Hematopoietic multipotent progenitor cell treated with erythropoietin and hydrocortisone succinate and interleukin-3 and kit ligand, for 8 days (in vitro differentiated cells): ENCODE measurements around the gene RANBP1.

Experiments
- DNase-seq: peaks from one replicate; pipeline ENCODE4 v3.0.0-alpha.2; 2015

The RANBP1 gene

GRCh38 chr22:20138868-20139267, 23.0 kb downstream of the RANBP1 start:
- no peak for DNase-seq

GRCh38 chr22:20139391-20140106, 23.6 kb downstream of the RANBP1 start:
- no peak for DNase-seq

- DNase-seq: no peak
Measured at GRCh38 chr22:20140107-20140445, 24.2 kb downstream of the RANBP1 start.

- DNase-seq: no peak
Measured at GRCh38 chr22:20140521-20140964, 24.6 kb downstream of the RANBP1 start.

GRCh38 chr22:20141186-20142077, 25.5 kb downstream of the RANBP1 start:
- DNase-seq: no peak

GRCh38 chr22:20142711-20143621, 27.1 kb downstream of the RANBP1 start:
- no peak for DNase-seq

- no peak for DNase-seq
Measured at GRCh38 chr22:20143883-20144665, 28.2 kb downstream of the RANBP1 start.

- DNase-seq: no peak
Measured at GRCh38 chr22:20145206-20145831, 29.4 kb downstream of the RANBP1 start.

GRCh38 chr22:20145832-20146223, 29.9 kb downstream of the RANBP1 start:
- no peak for DNase-seq

- DNase-seq: no peak
Measured at GRCh38 chr22:20146777-20147176, 30.9 kb downstream of the RANBP1 start.

GRCh38 chr22:20147237-20147988, 31.5 kb downstream of the RANBP1 start:
- DNase-seq: no peak

GRCh38 chr22:20148414-20148813, 32.5 kb downstream of the RANBP1 start:
- DNase-seq: no peak

GRCh38 chr22:20149257-20150250, 33.6 kb downstream of the RANBP1 start:
- DNase-seq: no peak

GRCh38 chr22:20150381-20151275, 34.7 kb downstream of the RANBP1 start, which contains the start of gene CCDC188:
Gene CCDC188, minus strand, starts transcription at chr22:20151055. Its CDS starts 69 bp downstream, at chr22:20150986.
- no peak for DNase-seq

- no peak for DNase-seq
Measured at GRCh38 chr22:20151276-20151588, 35.3 kb downstream of the RANBP1 start.

GRCh38 chr22:20152464-20152890, 36.6 kb downstream of the RANBP1 start:
- DNase-seq: no peak

- DNase-seq: no peak
Measured at GRCh38 chr22:20153945-20154344, 38.0 kb downstream of the RANBP1 start.

GRCh38 chr22:20154602-20155187, 38.8 kb downstream of the RANBP1 start:
- DNase-seq: no peak
